ENCODE data around the gene TRPM1.

Gene TRPM1

GRCh38 chr15:31046759-31047359 is 54.7 kb downstream of the TRPM1 start:
- DNase-seq (ENCODE audit: extremely low read depth, insufficient read length), result no peak
- Histone ChIP-seq H3K36me3 (ENCODE audit: control insufficient read depth, insufficient read depth, low read length) (no peaks in the 10 kb centered on the region), H3K27me3 (replicated peaks; ENCODE audit: control insufficient read depth, insufficient read depth, low read length) (no peaks in the 10 kb centered on the region), H3K4me3 (replicated peaks; ENCODE audit: low read depth, low read length) (no peak overlapping the region)
- TF ChIP-seq, protein P1, sequence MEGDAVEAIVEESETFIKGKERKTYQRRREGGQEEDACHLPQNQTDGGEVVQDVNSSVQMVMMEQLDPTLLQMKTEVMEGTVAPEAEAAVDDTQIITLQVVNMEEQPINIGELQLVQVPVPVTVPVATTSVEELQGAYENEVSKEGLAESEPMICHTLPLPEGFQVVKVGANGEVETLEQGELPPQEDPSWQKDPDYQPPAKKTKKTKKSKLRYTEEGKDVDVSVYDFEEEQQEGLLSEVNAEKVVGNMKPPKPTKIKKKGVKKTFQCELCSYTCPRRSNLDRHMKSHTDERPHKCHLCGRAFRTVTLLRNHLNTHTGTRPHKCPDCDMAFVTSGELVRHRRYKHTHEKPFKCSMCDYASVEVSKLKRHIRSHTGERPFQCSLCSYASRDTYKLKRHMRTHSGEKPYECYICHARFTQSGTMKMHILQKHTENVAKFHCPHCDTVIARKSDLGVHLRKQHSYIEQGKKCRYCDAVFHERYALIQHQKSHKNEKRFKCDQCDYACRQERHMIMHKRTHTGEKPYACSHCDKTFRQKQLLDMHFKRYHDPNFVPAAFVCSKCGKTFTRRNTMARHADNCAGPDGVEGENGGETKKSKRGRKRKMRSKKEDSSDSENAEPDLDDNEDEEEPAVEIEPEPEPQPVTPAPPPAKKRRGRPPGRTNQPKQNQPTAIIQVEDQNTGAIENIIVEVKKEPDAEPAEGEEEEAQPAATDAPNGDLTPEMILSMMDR (IDR thresholded peaks at IDR 0.05; ENCODE audit: insufficient read depth, low read length, poor library complexity, severe bottlenecking), result no peak

DNA sequence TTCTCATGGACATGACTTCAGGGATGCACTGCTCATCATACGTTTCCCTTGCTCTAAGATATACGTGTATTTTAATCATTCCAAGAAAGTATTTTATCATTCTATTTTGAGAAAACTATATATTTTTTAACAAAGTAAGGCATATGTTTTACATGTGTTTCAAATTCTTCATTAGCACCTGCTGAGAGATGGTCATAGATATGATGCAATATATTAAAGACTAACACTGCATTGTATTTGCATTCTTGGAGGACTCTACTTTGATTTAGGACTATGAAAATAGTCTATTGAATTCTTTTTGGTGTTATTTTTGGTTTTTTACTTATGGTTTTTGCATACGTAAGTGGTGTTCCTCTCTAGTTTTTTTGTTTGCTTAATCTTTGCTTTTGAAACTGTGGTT is 55.9 kb downstream of the TRPM1 start:
- Histone ChIP-seq H3K36me3 (ENCODE audit: control insufficient read depth, insufficient read depth, low read length) (no peaks in the 10 kb centered on the region), H3K27me3 (replicated peaks; ENCODE audit: control insufficient read depth, insufficient read depth, low read length) (no peaks in the 10 kb centered on the region), H3K4me3 (replicated peaks; ENCODE audit: low read depth, low read length) (no peak overlapping the region)
- TF ChIP-seq, protein P1 (IDR thresholded peaks at IDR 0.05; ENCODE audit: insufficient read depth, low read length, poor library complexity, severe bottlenecking), result no peak
- DNase-seq (ENCODE audit: extremely low read depth, insufficient read length), result no peak

DNA sequence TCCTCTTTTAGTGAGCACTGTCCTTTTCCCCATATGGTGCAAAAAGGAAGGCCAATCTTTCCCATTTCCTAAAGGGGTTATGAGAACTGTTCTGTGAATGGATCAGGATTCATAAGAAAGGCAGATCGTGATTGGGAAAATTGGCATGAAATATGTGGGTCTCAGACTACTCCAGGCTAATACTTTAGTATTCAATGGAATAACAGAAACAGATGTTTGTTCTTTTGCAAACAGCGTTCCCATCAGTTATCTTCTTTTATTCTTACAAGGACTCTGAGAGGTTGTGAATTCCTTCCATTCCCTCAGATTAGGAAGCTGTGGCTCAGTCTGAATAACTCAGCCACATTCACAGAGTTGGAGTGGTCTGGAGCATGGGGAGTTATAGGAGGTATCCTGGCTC is 58.8 kb downstream of the TRPM1 start:
- H3K27me3 ChIP-seq (replicated peaks; ENCODE audit: control insufficient read depth, insufficient read depth, low read length), result no peaks in the 10 kb centered on the region
- H3K4me3 ChIP-seq (replicated peaks; ENCODE audit: low read depth, low read length), result no peak overlapping the region
- TF ChIP-seq, protein P1 (IDR thresholded peaks at IDR 0.05; ENCODE audit: insufficient read depth, low read length, poor library complexity, severe bottlenecking), result no peak
- no peak for DNase-seq (ENCODE audit: extremely low read depth, insufficient read length)
- no peaks in the 10 kb centered on the region for H3K36me3 ChIP-seq (ENCODE audit: control insufficient read depth, insufficient read depth, low read length)

DNA sequence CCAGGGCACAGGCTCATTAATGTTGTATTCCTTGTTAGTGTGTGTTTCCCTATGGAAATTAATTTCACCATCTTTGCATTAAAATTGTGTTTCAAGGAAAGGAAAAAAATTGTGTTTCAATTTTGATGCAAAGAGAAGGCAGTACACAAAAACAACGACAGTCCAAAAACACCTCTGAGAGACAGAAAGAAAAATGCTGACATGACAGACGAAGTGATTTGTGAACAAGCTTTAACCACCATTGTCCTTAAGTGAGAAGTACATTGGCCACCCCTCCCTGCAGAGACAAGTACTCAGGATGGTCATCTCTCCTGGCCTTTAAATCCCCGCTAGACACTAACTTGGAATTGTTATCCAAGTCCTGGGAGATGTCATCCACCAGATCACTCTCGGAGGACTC is 59.9 kb downstream of the TRPM1 start:
- no peak for DNase-seq (ENCODE audit: extremely low read depth, insufficient read length)
- TF ChIP-seq, protein P1 (IDR thresholded peaks at IDR 0.05; ENCODE audit: insufficient read depth, low read length, poor library complexity, severe bottlenecking), result no peak
- no peaks in the 10 kb centered on the region for H3K36me3 ChIP-seq (ENCODE audit: control insufficient read depth, insufficient read depth, low read length)
- H3K4me3 ChIP-seq (replicated peaks; ENCODE audit: low read depth, low read length), result no peak overlapping the region
- H3K27me3 ChIP-seq (replicated peaks; ENCODE audit: control insufficient read depth, insufficient read depth, low read length), result no peaks in the 10 kb centered on the region

GRCh38 chr15:31040611-31041010 is 60.9 kb downstream of the TRPM1 start:
- TF ChIP-seq, protein P1 (IDR thresholded peaks at IDR 0.05; ENCODE audit: insufficient read depth, low read length, poor library complexity, severe bottlenecking), result no peak
- no peak overlapping the region for H3K4me3 ChIP-seq (replicated peaks; ENCODE audit: low read depth, low read length)
- H3K36me3 ChIP-seq (ENCODE audit: control insufficient read depth, insufficient read depth, low read length), result no peaks in the 10 kb centered on the region
- no peaks in the 10 kb centered on the region for H3K27me3 ChIP-seq (replicated peaks; ENCODE audit: control insufficient read depth, insufficient read depth, low read length)
- DNase-seq (ENCODE audit: extremely low read depth, insufficient read length), result no peak

DNA sequence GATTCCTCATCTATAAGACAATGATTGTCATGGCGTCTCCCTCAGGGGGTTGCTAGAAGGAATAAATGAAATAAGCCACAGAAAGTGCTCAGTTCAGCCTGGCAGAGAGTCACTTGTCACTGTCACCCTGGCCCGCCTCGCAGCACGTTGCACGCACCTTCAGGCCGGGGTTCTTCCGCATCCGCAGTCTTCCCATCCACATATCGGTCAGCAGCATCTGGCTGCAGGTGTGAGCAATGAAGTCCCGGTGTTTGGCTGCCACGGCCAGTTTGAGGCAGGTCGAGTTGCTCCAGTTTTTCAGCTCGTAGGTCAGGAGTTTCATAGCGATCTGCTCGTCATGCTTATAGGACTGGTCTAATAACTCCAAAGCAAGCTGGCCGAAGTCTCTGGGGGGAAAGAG is 61.6 kb downstream of the TRPM1 start:
- DNase-seq (ENCODE audit: extremely low read depth, insufficient read length), result no peak
- H3K4me3 ChIP-seq (replicated peaks; ENCODE audit: low read depth, low read length), result no peak overlapping the region
- TF ChIP-seq, protein P1 (IDR thresholded peaks at IDR 0.05; ENCODE audit: insufficient read depth, low read length, poor library complexity, severe bottlenecking), result no peak
- no peaks in the 10 kb centered on the region for H3K27me3 ChIP-seq (replicated peaks; ENCODE audit: control insufficient read depth, insufficient read depth, low read length)
- no peaks in the 10 kb centered on the region for H3K36me3 ChIP-seq (ENCODE audit: control insufficient read depth, insufficient read depth, low read length)
